Measurements from ENCODE around the gene FDX2.
A peak's percentile ranks its signal among the peaks of the same experiment; 100 is the strongest.
"Not testable (repeated sequence)": the region's sequence is repeated elsewhere in the genome, so short reads cannot be mapped to it uniquely, and the experiment has no call there.

FDX2 gene
- total RNA-seq = 0 to 0.08 (median 0) reads per million in 4 donors

GRCh38 chr19:10315335-10316214 is at the start of gene FDX2:
FDX2 (minus strand) TSS chr19:10316015; CDS start chr19:10315996, 19 bp downstream.
- peak; percentile 80 to 90 (median 87) for DNase-seq

- no peak for DNase-seq
These were observed 49.7 kb upstream of the FDX2 start for GRCh38 chr19:10365518-10365917.

- DNase-seq = no peak
These were observed 48.8 kb upstream of the FDX2 start for GRCh38 chr19:10364644-10365043.

DNA sequence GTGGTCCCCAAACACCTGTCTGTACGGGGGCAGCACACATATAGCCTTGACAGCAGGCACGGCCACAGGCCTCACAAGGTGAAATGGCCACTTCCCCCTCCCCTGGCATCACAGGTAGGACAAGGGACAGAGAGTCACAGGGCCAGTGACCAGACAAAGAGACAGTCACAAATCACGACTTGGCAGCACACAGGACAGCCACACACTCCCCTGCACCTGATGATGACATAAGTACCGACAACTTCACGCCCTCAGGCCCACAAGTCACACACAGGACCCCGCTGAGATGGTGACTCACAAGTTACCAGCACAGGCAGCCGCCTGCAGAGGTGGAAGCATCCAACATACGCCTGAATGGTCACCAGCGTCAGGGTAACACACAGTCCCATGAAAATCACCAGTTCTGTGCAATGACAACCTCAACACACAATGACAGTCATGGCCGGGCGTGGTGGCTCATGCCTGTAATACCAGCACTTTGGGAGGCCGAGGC is 48.0 kb upstream of the FDX2 start:
- no peak for DNase-seq

GRCh38 chr19:10362259-10362658 is 46.4 kb upstream of the FDX2 start:
- no peak for DNase-seq

DNA sequence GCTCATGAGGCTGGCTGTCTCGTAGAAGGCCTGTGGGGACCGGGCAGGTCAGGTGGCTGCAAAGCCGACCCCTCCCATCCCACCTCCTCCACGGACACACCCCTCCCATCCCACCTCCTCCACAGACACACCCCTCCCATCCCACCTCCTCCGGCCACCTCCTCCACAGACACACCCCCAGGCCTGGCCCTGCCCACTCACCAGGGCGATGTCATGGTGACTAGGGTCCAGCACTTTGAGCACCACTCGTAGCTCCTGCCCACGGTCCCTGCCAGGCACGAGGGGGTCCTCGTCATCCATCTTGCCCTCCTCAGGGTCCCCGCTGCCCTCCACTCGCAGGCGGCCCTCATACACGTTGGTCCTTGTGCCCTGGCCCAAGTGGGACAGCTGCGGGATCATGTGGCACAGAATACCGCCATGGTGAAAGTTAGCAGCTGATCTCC is 45.8 kb upstream of the FDX2 start:
- no peak for DNase-seq

GRCh38 chr19:10356431-10356830 is 40.6 kb upstream of the FDX2 start:
- DNase-seq = no peak

- DNase-seq = peak in 2 of 5 donors; percentile 21 to 27
These were observed 38.1 kb upstream of the FDX2 start for GRCh38 chr19:10353793-10354391.

DNA sequence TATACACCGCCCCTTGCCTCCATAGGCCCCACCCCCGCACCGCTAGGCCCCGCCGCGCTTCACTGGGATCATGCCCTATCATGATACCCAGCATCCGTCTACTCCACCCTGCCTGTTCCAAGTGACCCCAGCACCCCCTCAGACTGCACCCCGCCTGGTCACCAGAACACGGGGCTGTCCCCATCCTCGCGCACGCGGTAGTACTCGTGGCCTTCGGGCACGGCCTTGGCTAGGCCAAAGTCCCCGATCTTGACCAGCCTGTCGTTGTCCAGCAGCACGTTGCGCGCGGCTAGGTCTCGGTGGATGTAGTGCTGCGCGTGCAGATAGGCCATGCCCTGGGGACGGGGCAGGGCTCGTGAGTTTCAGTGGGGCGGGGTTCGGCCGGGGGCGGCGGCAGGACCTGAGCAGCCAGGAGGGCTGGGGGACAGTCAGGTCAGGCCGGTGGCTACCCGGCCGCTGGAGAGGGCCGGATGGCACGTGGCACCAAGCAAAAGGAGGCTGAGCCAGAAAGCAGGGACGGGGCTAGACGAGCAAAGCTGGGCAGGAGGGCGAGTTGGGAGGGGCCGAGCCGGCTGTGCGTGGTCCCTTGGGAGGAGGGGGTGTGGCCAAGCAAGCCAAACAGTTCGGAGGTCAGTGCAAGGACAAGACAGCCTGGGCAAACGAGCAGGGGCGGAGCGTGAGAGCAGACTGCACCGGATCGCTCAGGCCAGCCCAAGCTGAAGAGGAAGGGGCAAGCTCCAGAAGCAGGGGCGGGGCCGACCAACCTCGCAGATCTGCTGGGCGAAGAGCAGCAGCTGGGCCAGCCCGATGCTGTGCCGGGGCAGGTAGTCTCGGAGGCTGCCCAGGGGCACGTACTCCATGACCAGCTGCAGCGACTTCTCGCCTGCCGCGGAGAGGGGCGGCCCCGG is 37.2 kb upstream of the FDX2 start:
- no peak for DNase-seq

- no peak for DNase-seq
These were observed 30.7 kb upstream of the FDX2 start for GRCh38 chr19:10346509-10346908.

DNA sequence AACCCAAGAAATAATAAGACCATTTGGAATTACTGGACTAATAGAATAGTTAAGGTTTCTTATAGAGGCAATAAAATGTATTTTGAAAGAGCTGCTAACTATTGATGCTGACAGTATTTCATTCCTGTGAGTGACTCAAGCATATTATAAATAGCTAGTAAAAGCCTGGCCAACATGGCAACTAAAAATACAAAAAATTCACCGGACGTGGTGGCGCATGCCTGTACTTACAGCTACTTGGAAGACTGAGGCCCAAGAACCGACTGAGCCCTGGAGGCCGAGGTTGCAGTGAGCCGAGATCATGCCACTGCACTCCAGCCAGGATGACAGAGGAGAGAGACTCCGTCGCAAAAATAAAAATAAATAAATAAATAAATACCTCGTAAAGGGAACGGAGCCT is 29.0 kb upstream of the FDX2 start:
- DNase-seq = no peak

DNA sequence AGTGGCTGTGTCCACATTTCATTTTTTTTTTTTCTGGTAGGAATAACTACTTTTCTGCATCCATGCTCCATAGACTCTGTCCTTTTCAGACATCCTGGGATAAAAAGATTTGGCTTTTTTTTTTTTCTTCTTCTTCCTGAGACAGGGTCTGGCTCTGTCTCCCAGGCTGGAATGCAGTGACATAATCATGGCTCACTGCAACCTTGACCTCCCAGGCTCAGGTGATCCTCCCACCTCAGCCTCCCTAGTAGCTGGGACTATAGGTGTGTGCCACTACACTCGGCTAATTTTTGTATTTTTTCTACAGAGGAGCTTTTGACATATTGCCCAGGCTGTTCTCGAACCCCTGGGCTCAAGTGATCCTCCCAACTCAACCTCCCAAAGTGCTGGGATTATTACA is 27.7 kb upstream of the FDX2 start:
- DNase-seq = no peak

- DNase-seq = no peak
These were observed 24.2 kb upstream of the FDX2 start for GRCh38 chr19:10339977-10340376.

- DNase-seq = peak in 3 of 5 donors; percentile 38 to 76 (median 45)
These were observed 23.7 kb upstream of the FDX2 start, which contains the start of gene ICAM3 for GRCh38 chr19:10339380-10339960. ICAM3 (minus strand) TSS chr19:10339624; CDS start chr19:10339614, 10 bp downstream.

DNA sequence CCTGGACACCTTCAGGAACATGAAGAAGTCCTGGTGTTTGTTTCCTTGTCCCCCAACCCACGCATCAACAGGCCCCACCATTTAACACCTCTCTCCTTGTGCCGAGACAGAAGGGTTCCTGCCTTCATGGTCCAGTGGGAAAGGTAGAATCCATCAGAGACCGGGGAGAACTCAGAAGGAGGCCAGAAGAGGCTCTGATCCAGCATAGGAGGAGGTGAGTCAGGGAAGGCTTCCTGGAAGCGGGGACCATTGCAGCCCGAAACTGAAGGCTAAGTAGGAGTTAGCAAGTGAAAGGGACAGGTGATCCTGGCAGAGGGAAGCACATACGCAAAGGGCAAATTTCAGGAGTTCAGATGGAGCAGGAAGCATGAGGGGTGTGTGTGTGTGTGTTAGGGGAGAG is 23.1 kb upstream of the FDX2 start:
- no peak for DNase-seq

- DNase-seq = not testable (repeated sequence)
These were observed 20.9 kb upstream of the FDX2 start for GRCh38 chr19:10336725-10337124.

DNA sequence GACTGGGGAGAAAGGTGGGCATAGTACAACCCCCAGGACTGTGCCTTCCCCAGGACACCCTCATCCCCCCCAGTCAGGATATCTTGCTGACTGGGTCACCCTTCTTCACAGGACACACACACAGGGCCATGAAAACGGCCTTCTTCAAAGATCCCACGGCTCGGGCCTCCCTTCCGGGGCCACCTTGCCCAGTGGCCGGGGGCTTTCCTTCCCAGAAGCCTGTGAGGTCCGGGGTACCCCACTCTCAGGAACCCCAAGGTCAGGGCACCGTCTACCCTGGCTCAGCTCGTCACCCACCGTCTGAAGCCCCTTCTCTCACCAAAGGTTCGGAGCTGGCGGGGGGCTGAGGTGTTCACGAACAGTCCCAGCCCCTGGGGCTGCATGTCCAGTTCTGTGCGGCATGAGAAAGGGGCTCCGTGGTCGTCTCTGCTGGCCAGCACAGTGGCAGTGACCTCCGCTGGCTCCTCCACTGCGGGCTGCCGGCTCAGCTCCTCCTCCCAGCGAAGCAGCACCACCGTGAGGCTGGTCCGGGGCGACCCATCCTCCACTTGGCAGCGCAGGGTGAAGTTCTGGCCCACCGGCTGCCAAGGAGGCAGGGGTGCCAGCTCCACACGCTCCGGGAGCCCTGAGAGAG is 19.7 kb upstream of the FDX2 start:
- no peak for DNase-seq

- peak in 2 of 5 donors; percentile 22 to 32 for DNase-seq
These were observed 19.0 kb upstream of the FDX2 start for GRCh38 chr19:10334588-10335351.

GRCh38 chr19:10333758-10334587 is 18.2 kb upstream of the FDX2 start:
- no peak for DNase-seq
